Skeletal muscle tissue (tissue), 4 donors: ENCODE data around the gene FTH1. TPM values are rescaled to one million over a fixed set of nuclear protein-coding genes. Genes with fewer than 3 reads are reported as not detected.

Experiments
- H3K27ac ChIP-seq: one replicate; pipeline ENCODE4 v1.7.0; 2013; ENCODE audit warnings: mild to moderate bottlenecking, low read depth, low read length, inconsistent platforms
- H3K27me3 ChIP-seq, 3 donors: one replicate each; pipeline ENCODE4 v1.7.0; 2013; ENCODE audit warnings: low read length in 3 of 3; ENCODE audit not compliant: control insufficient read depth in 3 of 3, insufficient read depth in 3 of 3
- H3K36me3 ChIP-seq, 3 donors: one replicate each; pipeline ENCODE4 v1.7.0; 2013; ENCODE audit warnings: low read length in 3 of 3; ENCODE audit not compliant: control insufficient read depth in 3 of 3, insufficient read depth in 3 of 3
- H3K4me1 ChIP-seq, 3 donors: one replicate each; pipeline ENCODE4 v1.7.0; 2013; ENCODE audit warnings: low read length in 3 of 3, mild to moderate bottlenecking in 3 of 3; ENCODE audit not compliant: control insufficient read depth in 3 of 3, insufficient read depth in 3 of 3
- H3K4me3 ChIP-seq, 3 donors: one replicate each; pipeline ENCODE4 v1.7.0; 2013; ENCODE audit warnings: low read length in 3 of 3
- H3K9ac ChIP-seq, 3 donors: one replicate each; pipeline ENCODE4 v1.7.0; 2013; ENCODE audit warnings: low read length in 3 of 3, mild to moderate bottlenecking in 3 of 3, moderate library complexity in 2 of 3, low read depth in 1 of 3
- H3K9me3 ChIP-seq, 3 donors: one replicate each; pipeline ENCODE4 v1.7.0; 2013; ENCODE audit warnings: low read length in 3 of 3; ENCODE audit not compliant: control insufficient read depth in 3 of 3
- total RNA-seq: library from RNA; depleted of rRNA; stranded (reverse); fragments of >200 nt; gene quantifications from one replicate; pipeline ENCODE4 v1.2.3, GENCODE V29; 2014
- donor health status: Osteomylitis.

The FTH1 gene
- total RNA-seq, 1 donor from 2014 or later: 276 TPM

- no peak overlapping the region for H3K9ac ChIP-seq
- H3K9me3 ChIP-seq: no peaks in the 10 kb centered on the region
- no peaks in the 10 kb centered on the region for H3K27me3 ChIP-seq
- peak overlapping the region; percentile 34 for H3K27ac ChIP-seq
- H3K4me3 ChIP-seq: no peak overlapping the region
- peaks cover 24 to 29% (median 29%) of the 10 kb centered on the region in 3 donors for H3K36me3 ChIP-seq
- H3K4me1 ChIP-seq: peaks cover 40 to 53% (median 51%) of the 10 kb centered on the region in 3 donors
These were observed 4.0 kb downstream of the FTH1 start for GRCh38 chr11:61963282-61964057.

GRCh38 chr11:61963016-61963281 lies 4.5 kb downstream of the FTH1 start:
- peak overlapping the region in 1 of 3 donors; percentile 13 for H3K4me3 ChIP-seq
- H3K9me3 ChIP-seq: no peaks in the 10 kb centered on the region
- H3K27me3 ChIP-seq: no peaks in the 10 kb centered on the region
- peaks cover 25 to 29% (median 29%) of the 10 kb centered on the region in 3 donors for H3K36me3 ChIP-seq
- H3K9ac ChIP-seq: peak overlapping the region in 2 of 3 donors; percentile 15 to 27
- H3K27ac ChIP-seq: peak overlapping the region; percentile 34
- H3K4me1 ChIP-seq: peaks cover 36 to 50% (median 48%) of the 10 kb centered on the region in 3 donors

GRCh38 chr11:61962213-61963015 lies 5.0 kb downstream of the FTH1 start:
- Histone ChIP-seq H3K4me1 (peaks cover 35 to 50% (median 48%) of the 10 kb centered on the region in 3 donors), H3K27me3 (no peaks in the 10 kb centered on the region), H3K9me3 (no peaks in the 10 kb centered on the region), H3K27ac (peak overlapping the region; percentile 34), H3K9ac (peak overlapping the region; percentile 8 to 27 (median 15)), H3K36me3 (peaks cover 27 to 29% (median 29%) of the 10 kb centered on the region in 3 donors), H3K4me3 (peak overlapping the region in 1 of 3 donors; percentile 13)

- Histone ChIP-seq H3K9me3 (no peaks in the 10 kb centered on the region), H3K36me3 (peaks cover 27 to 29% (median 28%) of the 10 kb centered on the region in 3 donors), H3K27ac (peak overlapping the region; percentile 34), H3K4me1 (peaks cover 35 to 48% (median 47%) of the 10 kb centered on the region in 3 donors), H3K27me3 (no peaks in the 10 kb centered on the region), H3K4me3 (no peak overlapping the region), H3K9ac (peak overlapping the region in 2 of 3 donors; percentile 8 to 30)
These were observed 5.7 kb downstream of the FTH1 start for GRCh38 chr11:61961570-61962212.

GRCh38 chr11:61960532-61960931 lies 6.9 kb downstream of the FTH1 start:
- H3K36me3 ChIP-seq: peaks cover 23 to 29% (median 26%) of the 10 kb centered on the region in 3 donors
- no peak overlapping the region for H3K4me3 ChIP-seq
- no peaks in the 10 kb centered on the region for H3K9me3 ChIP-seq
- H3K27ac ChIP-seq: no peak overlapping the region
- peaks cover 0 to 3% (median 2%) of the 10 kb centered on the region in 3 donors for H3K27me3 ChIP-seq
- no peak overlapping the region for H3K9ac ChIP-seq
- H3K4me1 ChIP-seq: peaks cover 34 to 48% (median 44%) of the 10 kb centered on the region in 3 donors

- peaks cover 0 to 5% (median 3%) of the 10 kb centered on the region in 3 donors for H3K27me3 ChIP-seq
- no peak overlapping the region for H3K27ac ChIP-seq
- peaks cover 19 to 24% (median 19%) of the 10 kb centered on the region in 3 donors for H3K36me3 ChIP-seq
- no peak overlapping the region for H3K4me3 ChIP-seq
- peaks cover 25 to 42% (median 37%) of the 10 kb centered on the region in 3 donors for H3K4me1 ChIP-seq
- H3K9ac ChIP-seq: no peak overlapping the region
- no peaks in the 10 kb centered on the region for H3K9me3 ChIP-seq
These were observed 7.8 kb downstream of the FTH1 start for GRCh38 chr11:61959678-61960077.

- peaks cover 22 to 41% (median 36%) of the 10 kb centered on the region in 3 donors for H3K4me1 ChIP-seq
- H3K9ac ChIP-seq: no peak overlapping the region
- no peaks in the 10 kb centered on the region for H3K9me3 ChIP-seq
- no peak overlapping the region for H3K4me3 ChIP-seq
- no peak overlapping the region for H3K27ac ChIP-seq
- peaks cover 13 to 23% (median 13%) of the 10 kb centered on the region in 3 donors for H3K36me3 ChIP-seq
- peaks cover 0 to 7% (median 6%) of the 10 kb centered on the region in 3 donors for H3K27me3 ChIP-seq
These were observed 8.3 kb downstream of the FTH1 start for GRCh38 chr11:61959114-61959513.

GRCh38 chr11:61958590-61958989 lies 8.8 kb downstream of the FTH1 start:
- Histone ChIP-seq H3K27me3 (peaks cover 0 to 7% (median 6%) of the 10 kb centered on the region in 3 donors), H3K4me1 (peaks cover 22 to 36% (median 31%) of the 10 kb centered on the region in 3 donors), H3K9me3 (no peaks in the 10 kb centered on the region), H3K36me3 (peaks cover 9 to 18% (median 11%) of the 10 kb centered on the region in 3 donors), H3K4me3 (no peak overlapping the region), H3K27ac (no peak overlapping the region), H3K9ac (no peak overlapping the region)

- H3K36me3 ChIP-seq: peaks cover 0 to 9% (median 2%) of the 10 kb centered on the region in 3 donors
- peaks cover 0 to 7% (median 6%) of the 10 kb centered on the region in 3 donors for H3K27me3 ChIP-seq
- H3K4me3 ChIP-seq: no peak overlapping the region
- H3K9ac ChIP-seq: no peak overlapping the region
- no peak overlapping the region for H3K27ac ChIP-seq
- no peaks in the 10 kb centered on the region for H3K9me3 ChIP-seq
- H3K4me1 ChIP-seq: peaks cover 11 to 22% (median 18%) of the 10 kb centered on the region in 3 donors
These were observed 10.2 kb downstream of the FTH1 start for GRCh38 chr11:61957021-61957770.
